ENCODE measurements around the gene OR2T11. TPM values are rescaled to one million over a fixed set of nuclear protein-coding genes. Genes with fewer than 3 reads are reported as not detected.

Gene OR2T11, protein sequence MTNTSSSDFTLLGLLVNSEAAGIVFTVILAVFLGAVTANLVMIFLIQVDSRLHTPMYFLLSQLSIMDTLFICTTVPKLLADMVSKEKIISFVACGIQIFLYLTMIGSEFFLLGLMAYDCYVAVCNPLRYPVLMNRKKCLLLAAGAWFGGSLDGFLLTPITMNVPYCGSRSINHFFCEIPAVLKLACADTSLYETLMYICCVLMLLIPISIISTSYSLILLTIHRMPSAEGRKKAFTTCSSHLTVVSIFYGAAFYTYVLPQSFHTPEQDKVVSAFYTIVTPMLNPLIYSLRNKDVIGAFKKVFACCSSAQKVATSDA
- total RNA-seq, result not detected in 2 replicates

DNA sequence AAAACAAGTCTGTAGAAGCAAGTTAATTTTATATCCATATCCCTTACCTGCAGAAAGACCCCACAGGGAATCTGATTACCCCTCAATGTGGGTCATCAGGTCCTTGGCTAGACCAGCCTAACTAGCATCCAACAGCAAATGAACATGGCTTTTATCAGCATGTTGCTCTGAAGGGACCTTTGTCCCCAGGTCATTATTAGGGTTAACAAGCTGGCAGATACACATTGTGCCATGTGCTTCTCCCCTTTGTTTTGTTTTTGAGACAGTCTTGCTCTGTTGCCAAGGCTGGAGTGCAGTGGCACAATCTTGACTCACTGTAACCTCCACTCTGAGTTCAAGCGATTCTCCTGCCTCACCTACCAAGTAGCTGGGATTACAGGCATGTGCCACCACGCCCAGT, at the start of gene OR2T11:
TSS of gene OR2T11 (minus strand) at position 101 of the 400 bp plus-strand sequence. CDS start 7,963 bp downstream, outside the sequence.

DNA sequence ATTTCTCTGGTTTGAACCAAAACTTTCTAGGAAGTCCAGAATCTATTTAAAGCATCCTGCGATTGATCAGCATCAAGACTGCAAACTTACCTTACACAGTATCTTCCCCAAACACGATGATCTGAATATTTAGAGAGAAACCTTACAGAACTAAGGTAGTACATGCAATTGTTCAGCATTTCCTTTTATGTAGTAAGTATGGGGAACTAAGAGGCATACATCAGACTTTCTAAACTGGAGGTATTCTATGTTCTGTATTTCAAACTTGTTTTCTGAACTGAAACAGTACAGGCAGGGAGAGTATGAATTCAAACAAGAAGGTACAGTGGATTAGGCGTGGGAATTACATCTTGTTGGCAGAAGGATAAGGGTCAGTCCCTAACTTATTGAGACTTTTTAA, 20.5 kb upstream of the OR2T11 start, which contains the start of gene OR2T27:
TSS of gene OR2T27 (minus strand) at position 175 of the 400 bp plus-strand sequence. CDS start 4,644 bp downstream, outside the sequence.

DNA sequence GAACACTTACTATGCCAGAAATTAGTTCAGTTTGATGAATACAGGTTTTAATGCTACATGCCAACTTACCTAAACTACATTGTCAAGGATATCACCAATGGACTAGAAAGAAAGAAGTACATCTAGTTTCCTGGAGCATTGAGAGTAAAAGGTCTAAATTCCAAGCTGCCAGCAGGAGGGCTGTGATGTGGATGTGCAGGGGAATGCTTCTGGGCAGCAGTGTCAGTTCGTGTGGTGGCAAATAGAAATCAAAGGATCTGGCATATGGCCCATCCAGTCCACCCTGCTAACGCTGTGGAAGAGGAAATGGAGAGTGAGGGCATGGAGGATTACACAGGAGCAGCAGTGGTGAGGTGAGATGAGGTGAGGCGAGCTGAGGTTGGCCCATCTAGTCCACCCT, 10.3 kb upstream of the OR2T11 start, which contains the start of gene OR2T35:
TSS of gene OR2T35 (minus strand) at position 101 of the 400 bp plus-strand sequence. CDS start 6,020 bp downstream, outside the sequence.

DNA sequence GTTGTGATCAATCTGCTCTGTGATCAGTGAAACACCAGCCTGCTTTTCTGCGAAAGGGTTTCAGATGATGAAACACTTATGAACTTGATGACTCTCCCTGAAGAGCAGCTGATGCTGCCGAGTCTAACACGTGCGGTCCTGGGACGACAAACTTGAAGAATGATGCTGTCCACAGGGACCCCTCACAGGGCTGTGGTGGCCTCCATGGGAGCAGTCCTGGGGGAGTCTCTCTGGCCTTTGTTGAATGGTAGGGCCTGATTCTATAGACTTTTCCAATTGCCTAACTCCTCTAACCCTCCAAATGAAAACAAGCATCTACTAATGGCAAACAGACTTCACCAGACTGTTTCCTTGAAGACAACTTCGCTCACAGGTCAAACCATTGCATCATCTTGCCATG, 37.3 kb downstream of the OR2T11 start, which contains the start of gene OR2T10:
TSS of gene OR2T10 (minus strand) at position 112 of the 400 bp plus-strand sequence. CDS start 3,932 bp downstream, outside the sequence.

DNA sequence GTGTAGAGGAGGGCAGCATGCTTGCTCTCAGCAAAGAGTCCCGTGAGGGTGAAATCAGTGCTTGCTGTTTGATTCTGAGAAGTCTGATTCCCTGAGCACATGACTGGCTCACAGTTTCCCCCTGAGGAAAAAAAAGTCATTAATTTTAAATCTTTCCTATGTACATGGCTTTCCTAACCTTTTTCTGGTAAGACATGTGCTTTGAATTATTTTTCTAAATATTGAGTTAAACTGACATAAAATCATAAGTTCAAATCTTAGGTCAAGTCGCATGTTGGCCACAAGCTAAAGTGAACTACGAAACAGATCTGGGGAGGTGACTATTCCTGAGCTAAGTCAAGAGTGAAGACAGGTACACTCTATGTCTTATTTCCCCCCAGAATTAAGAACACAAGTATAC, 60.2 kb downstream of the OR2T11 start, which contains the start of gene OR2T34:
TSS of gene OR2T34 (minus strand) at position 101 of the 400 bp plus-strand sequence. CDS start at position 101, 0 bp downstream.

Other genes starting within 250 kb of the OR2T11 start
- not detected in 2 replicates for gene OR2T1, start 232.0 kb downstream of the OR2T11 start, total RNA-seq
- gene OR2T2, start 189.5 kb downstream of the OR2T11 start, total RNA-seq, result not detected in 2 replicates
- not detected in 2 replicates for gene OR2T3, start 161.7 kb downstream of the OR2T11 start, total RNA-seq
- gene OR2T5, start 146.5 kb downstream of the OR2T11 start, total RNA-seq, result not detected in 2 replicates
- gene OR2G6, start 127.0 kb downstream of the OR2T11 start, total RNA-seq, result not detected in 2 replicates
- gene OR2T29, start 72.3 kb downstream of the OR2T11 start, total RNA-seq, result not detected in 2 replicates
- gene OR2T34, start 60.3 kb downstream of the OR2T11 start, total RNA-seq, result not detected in 2 replicates
- not detected in 2 replicates for gene OR2T10, start 37.4 kb downstream of the OR2T11 start, total RNA-seq
- not detected in 2 replicates for gene OR2T35, start 10.2 kb upstream of the OR2T11 start, total RNA-seq
- gene OR2T27, start 20.4 kb upstream of the OR2T11 start, total RNA-seq, result not detected in 2 replicates
- not detected in 2 replicates for gene OR14I1, start 67.7 kb upstream of the OR2T11 start, total RNA-seq
- not detected in 2 replicates for gene LYPD8, start 120.7 kb upstream of the OR2T11 start, total RNA-seq
- 19.4 and 19.6 TPM in 2 replicates for gene SH3BP5L, start 190.8 kb upstream of the OR2T11 start, total RNA-seq
- 14.3 and 17.2 TPM in 2 replicates for gene ZNF672, start 203.1 kb upstream of the OR2T11 start, total RNA-seq
- gene ZNF692, start 224.0 kb upstream of the OR2T11 start, total RNA-seq, result 4.3 and 7.2 TPM in 2 replicates

All from dermis lymphatic vessel endothelial cell (primary cell).